Right lobe of liver (tissue), 6 donors: ENCODE results near the gene E2F1. TPM values are rescaled to one million over a fixed set of nuclear protein-coding genes. Genes with fewer than 3 reads are reported as not detected.

Experiments used
- ATAC-seq, 4 donors: fragments of 200-7000 bp; cut with Tn5 transposase; one replicate each; pipeline ENCODE4 v1.9.1; 2020; ENCODE audit warnings: mild to moderate bottlenecking in 4 of 4, moderate library complexity in 4 of 4
- DNase-seq, 3 donors: peaks; one replicate each; pipeline ENCODE4 v3.0.0-alpha.2; 2020
- H3K27ac ChIP-seq, 3 donors: fragments of 200-600 bp; one replicate each; pipeline ENCODE4 v1.8.0; 2022
- H3K27me3 ChIP-seq, 2 donors: fragments of 200-600 bp; one replicate each; pipeline ENCODE4 v1.8.0; 2022
- H3K36me3 ChIP-seq, 4 donors: fragments of 200-600 bp; sonication (generic) in 1 of 4; one replicate each; pipeline versions ENCODE4 v1.5.1 to v1.8.0; 2017 to 2022; ENCODE audit warnings: control low read depth in 1 of 4
- H3K4me1 ChIP-seq, 4 donors: fragments of 200-600 bp; sonication (generic) in 1 of 4; one replicate each; pipeline versions ENCODE4 v1.5.1 to v1.8.0; 2017 to 2022; ENCODE audit warnings: control low read depth in 1 of 4
- H3K4me3 ChIP-seq, 3 donors: fragments of 200-600 bp; one replicate each; pipeline ENCODE4 v1.8.0; 2022
- H3K9me3 ChIP-seq, 4 donors: fragments of 200-600 bp; sonication (generic) in 1 of 4; one replicate each; pipeline versions ENCODE4 v1.5.1 to v1.8.0; 2017 to 2022; ENCODE audit warnings: control low read depth in 1 of 4
- POLR2A ChIP-seq: fragments of 450-650 bp; IDR thresholded peaks from one replicate; pipeline ENCODE4 v1.6.1; 2017; ENCODE audit warnings: antibody characterized with exemption, mild to moderate bottlenecking
- WGBS: methylation state at CpG from one replicate; pipeline ENCODE4 v1.1.6; 2018; ENCODE audit warnings: low coverage, low lambda C conversion rate; ENCODE audit not compliant: insufficient coverage; ENCODE audit errors: missing lambda C conversion rate; 5-methylcytosine and 5-hydroxymethylcytosine counted together
- intact Hi-C, 2 donors: fragments of 100-400 bp; cut with DNase I; formaldehyde crosslinking; loops; one replicate each; pipeline versions ENCODE4 v1.11.2 to v1.14.1; 2022
- total RNA-seq, 6 experiments: library from RNA; depleted of rRNA in 2 of 6; stranded (reverse); fragments of >200 nt in 2 of 6; fragmentation: NEBNext Ultra II Directional in 3 of 6; extraction: Animal tissue kit (Norgen Biotek cat#: 25700) in 3 of 6; gene quantifications; one replicate each; pipeline versions ENCODE4 v1.1.0 to v1.2.4, GENCODE V29; 2016 to 2023
- TF ChIP-seq, protein P1 (sequence below), 4 donors: fragments of 200-600 bp in 3 of 4; fragments of 450-650 bp in 1 of 4; IDR thresholded peaks; one replicate each; pipeline versions ENCODE4 v1.5.1 to v1.8.0; 2016 to 2022; ENCODE audit warnings: antibody characterized with exemption in 4 of 4, mild to moderate bottlenecking in 2 of 4
- donor health status: DM: no; HTN: yes; CAD: no.
- donor health status: DM: no; HTN: no; CAD: no.
- donor health status: DM: no; HTN: no; CAD: no.
- donor health status: DM: no; HTN: yes; CAD: no.
- donor health status: DM: no; HTN: yes; CAD: no.

E2F1 gene
- total RNA-seq, 6 experiments from 2014 or later = 0.24 to 8.8 (median 0.77) TPM

DNA sequence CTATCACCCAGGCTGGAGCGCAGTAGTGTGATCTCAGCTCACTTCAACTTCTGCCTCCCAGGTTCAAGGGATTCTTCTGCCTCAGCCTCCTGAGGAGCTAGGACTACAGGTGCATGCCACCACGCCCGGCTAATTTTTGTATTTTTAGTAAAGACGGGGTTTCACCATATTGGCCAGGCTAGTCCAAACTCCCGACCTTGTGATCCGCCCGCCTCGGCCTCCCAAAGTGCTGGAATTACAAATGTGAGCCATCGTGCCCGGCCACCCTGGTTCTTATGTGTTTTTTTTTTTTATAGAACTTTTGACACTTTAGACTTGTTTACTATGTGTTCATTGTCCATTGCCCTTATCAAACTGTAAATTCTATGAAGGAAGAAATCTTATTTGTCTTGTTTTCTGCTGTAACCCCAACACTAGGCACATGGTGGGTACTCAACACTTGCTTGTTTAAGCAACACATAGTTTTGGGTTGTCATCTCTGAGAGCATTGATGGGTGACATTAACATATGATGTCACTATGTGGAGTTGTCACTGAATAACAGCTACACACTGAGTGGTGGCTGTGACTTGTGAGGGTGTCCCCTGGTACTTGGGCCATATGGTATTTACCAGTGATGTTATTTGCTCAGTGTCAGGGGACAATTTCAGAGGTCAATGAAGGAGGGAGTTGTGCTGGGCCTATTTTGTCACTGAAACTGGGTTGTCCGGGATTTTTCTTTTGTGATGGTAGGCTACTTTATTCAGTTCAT, 35.4 kb upstream of the E2F1 start:
- WGBS = 91% methylated on average over 11 of the region's 11 CpGs
- Histone ChIP-seq H3K9me3 (no peaks in the 10 kb centered on the region), H3K4me1 (peaks cover 0 to 28% (median 3%) of the 10 kb centered on the region in 4 donors), H3K27me3 (no peaks in the 10 kb centered on the region), H3K27ac (no peak overlapping the region), H3K4me3 (no peak overlapping the region), H3K36me3 (no peaks in the 10 kb centered on the region)
- intact Hi-C loops = loop anchor here in 1 of 2 donors (10.0 kb wide), 1 partner anchor 47 kb away; the partner anchor contains the start of gene NECAB3
- DNase-seq (no peak), ATAC-seq (no peak)
- TF ChIP-seq, protein P1, sequence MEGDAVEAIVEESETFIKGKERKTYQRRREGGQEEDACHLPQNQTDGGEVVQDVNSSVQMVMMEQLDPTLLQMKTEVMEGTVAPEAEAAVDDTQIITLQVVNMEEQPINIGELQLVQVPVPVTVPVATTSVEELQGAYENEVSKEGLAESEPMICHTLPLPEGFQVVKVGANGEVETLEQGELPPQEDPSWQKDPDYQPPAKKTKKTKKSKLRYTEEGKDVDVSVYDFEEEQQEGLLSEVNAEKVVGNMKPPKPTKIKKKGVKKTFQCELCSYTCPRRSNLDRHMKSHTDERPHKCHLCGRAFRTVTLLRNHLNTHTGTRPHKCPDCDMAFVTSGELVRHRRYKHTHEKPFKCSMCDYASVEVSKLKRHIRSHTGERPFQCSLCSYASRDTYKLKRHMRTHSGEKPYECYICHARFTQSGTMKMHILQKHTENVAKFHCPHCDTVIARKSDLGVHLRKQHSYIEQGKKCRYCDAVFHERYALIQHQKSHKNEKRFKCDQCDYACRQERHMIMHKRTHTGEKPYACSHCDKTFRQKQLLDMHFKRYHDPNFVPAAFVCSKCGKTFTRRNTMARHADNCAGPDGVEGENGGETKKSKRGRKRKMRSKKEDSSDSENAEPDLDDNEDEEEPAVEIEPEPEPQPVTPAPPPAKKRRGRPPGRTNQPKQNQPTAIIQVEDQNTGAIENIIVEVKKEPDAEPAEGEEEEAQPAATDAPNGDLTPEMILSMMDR (IDR thresholded peaks at IDR 0.05) = no peak
- no peak for TF ChIP-seq POLR2A

DNA sequence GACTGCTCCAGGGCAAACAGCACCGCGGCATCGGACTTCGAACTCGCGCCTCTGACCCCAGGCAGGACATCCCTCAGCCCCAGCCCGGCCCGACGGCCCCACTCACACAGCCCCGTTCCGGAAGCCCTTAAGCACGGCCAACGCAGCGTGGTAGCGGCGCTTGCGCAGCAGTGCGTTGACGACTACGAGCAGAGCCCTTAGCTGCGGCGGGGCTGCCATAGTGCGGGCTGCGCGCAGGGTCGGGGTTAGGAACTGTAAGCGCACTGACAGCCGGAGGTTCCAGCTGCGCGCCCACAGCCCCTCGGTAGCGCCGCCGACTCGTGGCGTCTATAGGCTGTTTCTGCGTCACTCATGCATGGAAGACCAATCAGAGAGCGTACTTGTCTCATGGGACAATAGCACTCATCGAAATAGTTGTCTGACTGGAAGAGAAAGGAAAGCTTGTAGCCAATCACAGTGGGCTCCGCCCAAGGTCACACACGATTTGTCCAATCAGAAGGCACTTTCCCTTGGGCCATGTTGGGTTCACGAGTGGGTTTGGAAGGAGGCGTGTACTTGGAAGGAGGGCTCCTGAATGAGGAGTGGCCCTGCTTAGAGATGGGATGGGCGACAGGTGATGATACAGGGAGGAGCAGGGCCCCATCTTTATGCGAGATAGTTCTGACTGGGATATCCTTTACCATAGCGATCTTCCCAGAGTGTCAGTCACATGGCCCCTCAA, 34.0 kb upstream of the E2F1 start, which contains the start of gene PXMP4:
Gene PXMP4 (minus strand): TSS at position 322 of the 721 bp plus-strand sequence. CDS start 103 bp downstream, at position 219.
- DNase-seq (peak; percentile 82 to 91 (median 89)), ATAC-seq (peak; percentile 92 to 96 (median 94))
- peak; percentile 52 for TF ChIP-seq POLR2A
- TF ChIP-seq, protein P1 (IDR thresholded peaks at IDR 0.05) = no peak
- 3% methylated on average over 7 of the region's 46 CpGs for WGBS
- H3K4me1 ChIP-seq = peaks cover 0 to 28% (median 3%) of the 10 kb centered on the region in 4 donors
- H3K4me3 ChIP-seq = peak within 1 kb of the TSS; percentile 65 to 81 (median 75)
- no peaks in the 10 kb centered on the region for H3K36me3 ChIP-seq
- no peaks in the 10 kb centered on the region for H3K27me3 ChIP-seq
- intact Hi-C loops = loop anchor here in 1 of 2 donors (10.0 kb wide), 1 partner anchor 45 kb away; the partner anchor contains the start of gene NECAB3
- peak within 1 kb of the TSS; percentile 27 to 83 (median 31) for H3K27ac ChIP-seq
- H3K9me3 ChIP-seq = no peaks in the 10 kb centered on the region

DNA sequence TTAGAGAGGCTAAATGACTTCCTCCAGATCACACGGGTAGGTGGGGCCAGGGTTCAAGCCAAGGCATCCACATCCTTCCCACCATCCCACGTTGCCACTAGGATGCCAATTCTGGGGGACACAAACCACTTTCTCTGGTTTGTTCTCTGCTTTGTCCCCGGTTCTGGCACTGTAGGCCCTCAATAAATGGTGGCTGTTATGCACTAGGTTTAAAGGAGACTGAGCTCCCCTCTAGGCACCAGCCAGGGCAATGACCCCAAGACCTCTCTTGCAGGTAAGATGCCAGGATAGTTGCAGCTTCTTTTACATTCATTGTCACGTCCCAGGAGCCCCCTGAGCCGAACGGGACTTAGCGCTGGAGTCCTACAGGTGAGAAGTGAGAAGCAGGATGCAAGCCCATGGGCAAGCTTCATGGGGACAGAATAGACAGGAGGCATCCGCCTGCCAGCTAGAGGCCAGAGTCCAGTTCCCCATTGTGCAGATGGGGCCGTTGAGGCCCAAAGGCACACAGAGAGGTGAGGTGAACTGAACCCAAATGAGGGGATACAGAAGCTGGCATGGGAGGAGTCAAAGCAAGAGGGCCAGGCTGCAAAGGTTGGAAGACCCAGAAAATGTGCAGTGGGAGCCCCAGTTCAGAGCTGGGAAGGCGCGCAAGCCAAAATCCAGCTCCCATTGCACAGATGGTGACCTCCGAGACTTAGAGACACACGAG, 33.2 kb upstream of the E2F1 start:
- Histone ChIP-seq H3K27ac (peak overlapping the region in 2 of 3 donors; percentile 27 to 83), H3K4me3 (peak overlapping the region; percentile 65 to 81 (median 75)), H3K36me3 (peaks cover 0 to 2% (median 0%) of the 10 kb centered on the region in 4 donors), H3K9me3 (no peaks in the 10 kb centered on the region), H3K4me1 (peaks cover 0 to 23% (median 3%) of the 10 kb centered on the region in 4 donors), H3K27me3 (no peaks in the 10 kb centered on the region)
- TF ChIP-seq POLR2A = no peak
- TF ChIP-seq, protein P1 (IDR thresholded peaks at IDR 0.05) = no peak
- intact Hi-C loops = no loop called here
- DNase-seq (no peak), ATAC-seq (peak in 1 of 4 donors; percentile 3)
- WGBS = 44% methylated on average over 8 of the region's 13 CpGs

DNA sequence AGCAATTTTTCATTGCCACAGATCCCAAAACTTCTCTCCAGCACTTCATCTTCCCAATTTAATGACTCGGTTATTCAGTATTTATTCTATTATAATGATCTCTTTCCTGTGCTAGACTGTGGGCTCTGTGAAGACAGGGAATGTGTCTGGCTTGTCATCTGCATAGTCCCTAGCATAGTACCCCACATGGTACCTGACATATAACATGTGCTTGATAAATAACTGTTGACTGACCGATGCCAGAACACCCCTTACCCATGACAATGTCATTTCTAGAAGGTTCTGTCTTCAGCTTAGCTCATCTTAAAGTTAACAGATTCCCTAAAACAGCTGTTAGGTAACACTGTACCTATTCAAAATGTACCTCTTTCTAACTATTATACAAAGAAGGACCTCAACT, 30.3 kb upstream of the E2F1 start:
- no peak for TF ChIP-seq POLR2A
- TF ChIP-seq, protein P1 (IDR thresholded peaks at IDR 0.05) = no peak
- DNase-seq (no peak), ATAC-seq (no peak)
- H3K4me1 ChIP-seq = peaks cover 0 to 13% (median 3%) of the 10 kb centered on the region in 4 donors
- no peak overlapping the region for H3K4me3 ChIP-seq
- intact Hi-C loops = no loop called here
- peaks cover 0 to 23% (median 7%) of the 10 kb centered on the region in 4 donors for H3K36me3 ChIP-seq
- no peaks in the 10 kb centered on the region for H3K27me3 ChIP-seq
- 69% methylated on average over 2 of the region's 2 CpGs for WGBS
- H3K9me3 ChIP-seq = no peaks in the 10 kb centered on the region
- H3K27ac ChIP-seq = no peak overlapping the region
